RWPE2 (cell line): ENCODE measurements around the gene CNOT2.
"Not testable (repeated sequence)": the region's sequence is repeated elsewhere in the genome, so short reads cannot be mapped to it uniquely, and the experiment has no call there.

Experiments
- ATAC-seq: fragments of 200-7000 bp; cut with Tn5 transposase; 3 replicates; pipeline ENCODE4 v1.9.1; 2021; ENCODE audit warnings: low read depth
- DNase-seq: peaks from one replicate; pipeline ENCODE4 v3.0.0-alpha.2; 2020; ENCODE audit warnings: low spot score
- H3K27ac ChIP-seq: fragments of 450-650 bp; 2 replicates; pipeline ENCODE4 v1.5.1; 2017; ENCODE audit warnings: mild to moderate bottlenecking; ENCODE audit not compliant: poor library complexity, severe bottlenecking
- H3K27me3 ChIP-seq: fragments of 250-450 bp; sonication (Bioruptor Pico); 2 replicates; pipeline ENCODE4 v1.5.1; 2021; ENCODE audit warnings: mild to moderate bottlenecking, moderate library complexity; ENCODE audit not compliant: insufficient read depth, poor library complexity, severe bottlenecking
- H3K36me3 ChIP-seq: fragments of 250-450 bp; sonication (Bioruptor Pico); 2 replicates; pipeline ENCODE4 v1.5.1; 2020; ENCODE audit warnings: low read depth, mild to moderate bottlenecking, moderate library complexity
- H3K4me1 ChIP-seq: fragments of 250-450 bp; sonication (Bioruptor Pico); 2 replicates; pipeline ENCODE4 v1.5.1; 2021; ENCODE audit warnings: mild to moderate bottlenecking, moderate library complexity; ENCODE audit not compliant: insufficient read depth, poor library complexity, severe bottlenecking
- H3K4me3 ChIP-seq: fragments of 250-450 bp; sonication (Bioruptor Pico); 2 replicates; pipeline ENCODE4 v1.5.1; 2021; ENCODE audit warnings: mild to moderate bottlenecking, moderate library complexity; ENCODE audit not compliant: severe bottlenecking
- H3K9me3 ChIP-seq: fragments of 250-450 bp; sonication (Bioruptor Pico); 2 replicates; pipeline ENCODE4 v1.5.1; 2021; ENCODE audit warnings: mild to moderate bottlenecking, moderate library complexity; ENCODE audit not compliant: severe bottlenecking
- CTCF ChIP-seq: fragments of 450-650 bp; IDR thresholded peaks from one replicate; pipeline ENCODE4 v1.5.1; 2017; ENCODE audit warnings: mild to moderate bottlenecking, moderate library complexity; ENCODE audit not compliant: poor library complexity, severe bottlenecking

Gene CNOT2

GRCh38 chr12:70288817-70289216 lies 45.6 kb downstream of the CNOT2 start:
- no peak overlapping the region for H3K4me3 ChIP-seq
- DNase-seq (no peak), ATAC-seq (no peak)
- H3K4me1 ChIP-seq = no peaks in the 10 kb centered on the region
- peaks cover 22% of the 10 kb centered on the region for H3K36me3 ChIP-seq
- no peaks in the 10 kb centered on the region for H3K27me3 ChIP-seq
- no peaks in the 10 kb centered on the region for H3K9me3 ChIP-seq
- no peak overlapping the region for H3K27ac ChIP-seq
- TF ChIP-seq CTCF = no peak

- ATAC-seq = no peak
- Histone ChIP-seq H3K9me3 (no peaks in the 10 kb centered on the region), H3K4me1 (no peaks in the 10 kb centered on the region), H3K4me3 (no peak overlapping the region), H3K27me3 (no peaks in the 10 kb centered on the region), H3K36me3 (peaks cover 24% of the 10 kb centered on the region), H3K27ac (no peak overlapping the region)
- DNase-seq = no peak
- no peak for TF ChIP-seq CTCF
These were observed 46.9 kb downstream of the CNOT2 start for GRCh38 chr12:70290116-70290515.

- no peak for ATAC-seq
- no peak for TF ChIP-seq CTCF
- Histone ChIP-seq H3K27me3 (no peaks in the 10 kb centered on the region), H3K36me3 (peaks cover 26% of the 10 kb centered on the region), H3K4me1 (no peaks in the 10 kb centered on the region), H3K27ac (no peak overlapping the region), H3K4me3 (no peak overlapping the region), H3K9me3 (no peaks in the 10 kb centered on the region)
- DNase-seq = no peak
These were observed 49.0 kb downstream of the CNOT2 start for GRCh38 chr12:70292017-70292776.

- H3K9me3 ChIP-seq, ATAC-seq, H3K4me1 ChIP-seq, H3K27ac ChIP-seq, H3K4me3 ChIP-seq, DNase-seq, H3K27me3 ChIP-seq, H3K36me3 ChIP-seq: not testable (repeated sequence)
These were observed 61.7 kb downstream of the CNOT2 start for GRCh38 chr12:70304684-70305555.

GRCh38 chr12:70305794-70306193 lies 62.6 kb downstream of the CNOT2 start:
- TF ChIP-seq CTCF = no peak
- ATAC-seq (no peak), DNase-seq (no peak)
- Histone ChIP-seq H3K4me1 (no peaks in the 10 kb centered on the region), H3K36me3 (no peaks in the 10 kb centered on the region; the same call in 1 of the 2 replicates), H3K27me3 (no peaks in the 10 kb centered on the region), H3K27ac (no peak overlapping the region), H3K9me3 (no peaks in the 10 kb centered on the region), H3K4me3 (no peak overlapping the region)
